Astrocyte (in vitro differentiated cells and primary cell): Measurements from ENCODE around the gene PTPRN. TPM values are rescaled to one million over a fixed set of nuclear protein-coding genes. Genes with fewer than 3 reads are reported as not detected.

Experiments used
- DNase-seq: peaks from one replicate; pipeline ENCODE4 v3.0.0-alpha.2; 2010; ENCODE audit warnings: low read depth
- FAIRE-seq: peaks from 2 replicates; lab custom pipeline; 2011; peaks lifted over from hg19 to GRCh38; lab: Jason Lieb, UNC
- H2AFZ ChIP-seq: 2 replicates; pipeline ENCODE4 v1.6.0; 2012; ENCODE audit warnings: low read depth, low read length, inconsistent platforms
- H3K27ac ChIP-seq: 2 replicates; pipeline ENCODE4 v1.5.1; 2011; ENCODE audit warnings: low read depth, low read length, inconsistent platforms
- H3K27me3 ChIP-seq: 2 replicates; pipeline ENCODE4 v1.6.0; 2011; ENCODE audit warnings: low read length, inconsistent platforms; ENCODE audit not compliant: insufficient read depth
- H3K36me3 ChIP-seq: 2 replicates; pipeline ENCODE4 v1.5.1; 2011; ENCODE audit warnings: low read length, inconsistent platforms; ENCODE audit not compliant: insufficient read depth
- H3K4me1 ChIP-seq: 2 replicates; pipeline ENCODE4 v1.5.1; 2011; ENCODE audit warnings: low read length, inconsistent platforms; ENCODE audit not compliant: insufficient read depth
- H3K4me2 ChIP-seq: 2 replicates; pipeline ENCODE4 v1.6.0; 2012; ENCODE audit warnings: low read length, inconsistent platforms
- H3K4me3 ChIP-seq: 2 replicates; pipeline ENCODE4 v1.5.1; 2011; ENCODE audit warnings: low read depth, mild to moderate bottlenecking, low read length, inconsistent platforms; ENCODE audit not compliant: insufficient read depth
- H3K79me2 ChIP-seq: 2 replicates; pipeline ENCODE4 v1.6.0; 2012; ENCODE audit warnings: mild to moderate bottlenecking, low read length, inconsistent platforms; ENCODE audit not compliant: insufficient read depth
- H3K9ac ChIP-seq: 2 replicates; pipeline ENCODE4 v1.6.0; 2012; ENCODE audit warnings: mild to moderate bottlenecking, low read length, inconsistent platforms
- H3K9me3 ChIP-seq: 2 replicates; pipeline ENCODE4 v1.5.1; 2012; ENCODE audit warnings: low read depth, mild to moderate bottlenecking, low read length, inconsistent platforms; ENCODE audit not compliant: insufficient read depth
- H4K20me1 ChIP-seq: 2 replicates; pipeline ENCODE4 v1.6.0; 2012; ENCODE audit warnings: low read length, inconsistent platforms; ENCODE audit not compliant: insufficient read depth
- H3K27ac Mint-ChIP-seq: one replicate; pipeline ENCODE4 v1.8.0; 2021; ENCODE audit warnings: mild to moderate bottlenecking, mixed read lengths; ENCODE audit not compliant: unreplicated experiment
- H3K27me3 Mint-ChIP-seq: one replicate; pipeline ENCODE4 v1.8.0; 2021; ENCODE audit warnings: low read depth, mixed read lengths; ENCODE audit not compliant: unreplicated experiment
- H3K36me3 Mint-ChIP-seq: one replicate; pipeline ENCODE4 v1.8.0; 2021; ENCODE audit warnings: low read depth, mixed read lengths; ENCODE audit not compliant: unreplicated experiment
- H3K4me1 Mint-ChIP-seq: one replicate; pipeline ENCODE4 v1.8.0; 2021; ENCODE audit warnings: low read depth, mixed read lengths; ENCODE audit not compliant: unreplicated experiment
- H3K4me3 Mint-ChIP-seq: one replicate; pipeline ENCODE4 v1.8.0; 2021; ENCODE audit warnings: mild to moderate bottlenecking, moderate library complexity, mixed read lengths; ENCODE audit not compliant: unreplicated experiment
- H3K9me3 Mint-ChIP-seq: one replicate; pipeline ENCODE4 v1.8.0; 2021; ENCODE audit warnings: mild to moderate bottlenecking, mixed read lengths; ENCODE audit not compliant: unreplicated experiment
- EZH2 ChIP-seq: IDR thresholded peaks from 2 replicates; pipeline ENCODE4 v1.6.1; 2012; ENCODE audit warnings: mild to moderate bottlenecking, low read length, inconsistent platforms; ENCODE audit not compliant: insufficient read depth
- total RNA-seq: library from RNA; stranded (reverse); gene quantifications from 2 replicates; pipeline ENCODE4 v1.2.1, GENCODE V29; 2021
- TF ChIP-seq, protein P1 (sequence below): IDR thresholded peaks from 2 replicates; pipeline ENCODE4 v1.5.1; 2011; ENCODE audit warnings: low read depth, mild to moderate bottlenecking, inconsistent platforms, low read length, moderate library complexity; ENCODE audit not compliant: insufficient read depth

The PTPRN gene
- total RNA-seq, 1 donor from 2014 or later: 76.6 TPM

DNA sequence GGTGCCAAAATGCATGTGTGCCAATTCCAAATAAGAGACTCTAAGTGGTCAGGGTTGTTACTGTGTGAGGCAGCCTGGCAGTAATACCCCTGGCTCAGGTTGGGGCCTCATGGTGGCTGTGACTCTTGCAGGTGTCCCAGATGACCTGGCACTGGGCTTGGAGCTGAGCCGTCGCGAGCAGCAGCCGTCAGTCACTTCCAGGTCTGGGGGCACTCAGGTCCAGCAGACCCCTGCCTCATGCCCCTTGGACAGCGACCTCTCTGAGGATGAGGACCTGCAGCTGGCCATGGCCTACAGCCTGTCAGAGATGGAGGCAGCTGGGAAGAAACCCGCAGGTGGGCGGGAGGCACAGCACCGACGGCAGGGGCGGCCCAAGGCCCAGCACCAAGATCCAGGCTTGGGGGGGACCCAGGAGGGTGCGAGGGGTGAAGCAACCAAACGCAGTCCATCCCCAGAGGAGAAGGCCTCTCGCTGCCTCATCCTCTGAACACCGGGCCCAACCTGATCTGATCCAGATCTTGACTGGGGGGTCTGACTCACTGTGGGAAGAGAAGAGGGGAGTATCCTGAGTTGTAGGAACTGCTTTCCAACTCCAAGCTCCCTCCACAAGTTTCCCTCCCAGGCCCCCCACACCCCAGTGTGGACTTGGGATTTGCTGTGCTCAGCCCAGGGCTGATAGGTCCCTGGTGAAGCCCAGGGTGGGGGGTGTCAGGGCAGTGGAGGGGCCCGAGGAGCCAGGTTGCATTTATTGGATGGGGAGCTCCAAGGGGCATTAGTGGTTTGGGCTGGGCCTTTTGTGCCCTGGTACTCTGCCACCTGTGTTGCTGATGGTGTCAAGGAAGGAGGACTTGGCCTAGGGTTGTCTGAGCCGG is 24.5 kb downstream of the PTPRN start:
- Mint-ChIP-seq H3K36me3 (peaks cover 17% of the 10 kb centered on the region), H3K27ac (no peak overlapping the region), H3K9me3 (no peaks in the 10 kb centered on the region), H3K4me3 (no peak overlapping the region), H3K4me1 (peaks cover 34% of the 10 kb centered on the region), H3K27me3 (no peaks in the 10 kb centered on the region)
- H3K4me1 ChIP-seq: peaks cover 27% of the 10 kb centered on the region
- H3K4me2 ChIP-seq: no peak overlapping the region
- TF ChIP-seq, protein P1, sequence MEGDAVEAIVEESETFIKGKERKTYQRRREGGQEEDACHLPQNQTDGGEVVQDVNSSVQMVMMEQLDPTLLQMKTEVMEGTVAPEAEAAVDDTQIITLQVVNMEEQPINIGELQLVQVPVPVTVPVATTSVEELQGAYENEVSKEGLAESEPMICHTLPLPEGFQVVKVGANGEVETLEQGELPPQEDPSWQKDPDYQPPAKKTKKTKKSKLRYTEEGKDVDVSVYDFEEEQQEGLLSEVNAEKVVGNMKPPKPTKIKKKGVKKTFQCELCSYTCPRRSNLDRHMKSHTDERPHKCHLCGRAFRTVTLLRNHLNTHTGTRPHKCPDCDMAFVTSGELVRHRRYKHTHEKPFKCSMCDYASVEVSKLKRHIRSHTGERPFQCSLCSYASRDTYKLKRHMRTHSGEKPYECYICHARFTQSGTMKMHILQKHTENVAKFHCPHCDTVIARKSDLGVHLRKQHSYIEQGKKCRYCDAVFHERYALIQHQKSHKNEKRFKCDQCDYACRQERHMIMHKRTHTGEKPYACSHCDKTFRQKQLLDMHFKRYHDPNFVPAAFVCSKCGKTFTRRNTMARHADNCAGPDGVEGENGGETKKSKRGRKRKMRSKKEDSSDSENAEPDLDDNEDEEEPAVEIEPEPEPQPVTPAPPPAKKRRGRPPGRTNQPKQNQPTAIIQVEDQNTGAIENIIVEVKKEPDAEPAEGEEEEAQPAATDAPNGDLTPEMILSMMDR: no peak
- no peak for TF ChIP-seq EZH2
- DNase-seq (no peak), FAIRE-seq (no peak)
- peaks cover 2% of the 10 kb centered on the region for H3K36me3 ChIP-seq
- no peak overlapping the region for H3K9ac ChIP-seq
- H3K79me2 ChIP-seq: peaks cover 11% of the 10 kb centered on the region
- H3K27me3 ChIP-seq: no peaks in the 10 kb centered on the region
- peaks cover 4% of the 10 kb centered on the region for H4K20me1 ChIP-seq
- H3K4me3 ChIP-seq: no peak overlapping the region
- no peak overlapping the region for H2AFZ ChIP-seq
- H3K9me3 ChIP-seq: no peaks in the 10 kb centered on the region
- H3K27ac ChIP-seq: no peak overlapping the region

DNA sequence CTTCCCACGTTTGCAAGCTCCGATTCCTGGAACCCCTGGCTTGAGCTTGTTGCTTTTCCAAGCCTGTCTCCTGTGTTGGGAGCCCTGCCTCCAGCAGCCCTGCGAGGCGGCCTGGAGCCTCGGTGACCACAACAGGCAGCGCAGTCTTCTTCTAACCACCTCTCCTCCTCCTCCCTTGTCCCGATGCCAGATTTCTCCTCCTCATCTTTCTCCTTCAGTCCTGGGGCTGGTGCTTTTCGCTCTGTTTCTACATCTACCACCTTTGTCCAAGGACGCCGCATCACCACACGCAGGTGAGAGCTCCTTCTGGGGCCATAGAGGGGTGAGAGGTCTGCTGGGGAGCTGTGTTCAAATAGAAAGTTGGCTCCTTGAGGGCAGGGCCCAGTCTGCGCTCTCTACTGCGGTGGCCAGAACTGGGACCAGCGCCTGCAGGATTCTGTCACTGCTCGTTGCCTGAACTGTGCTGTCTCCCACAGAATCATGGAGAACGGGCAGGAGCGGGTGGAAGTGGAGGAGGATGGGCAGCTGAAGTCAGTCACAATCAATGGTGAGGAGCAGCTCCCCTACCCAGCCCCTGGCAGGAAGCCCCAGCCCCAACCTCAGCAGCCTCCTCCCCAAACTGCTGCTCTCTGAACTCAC is 26.1 kb downstream of the PTPRN start:
- peaks cover 42% of the 10 kb centered on the region for H3K4me1 Mint-ChIP-seq
- Histone ChIP-seq H3K9ac (no peak overlapping the region), H3K27me3 (no peaks in the 10 kb centered on the region), H3K36me3 (peaks cover 2% of the 10 kb centered on the region), H3K4me2 (no peak overlapping the region), H4K20me1 (peaks cover 4% of the 10 kb centered on the region), H2AFZ (no peak overlapping the region), H3K9me3 (no peaks in the 10 kb centered on the region), H3K27ac (no peak overlapping the region), H3K4me3 (no peak overlapping the region), H3K79me2 (peaks cover 13% of the 10 kb centered on the region), H3K4me1 (peaks cover 27% of the 10 kb centered on the region)
- FAIRE-seq (no peak), DNase-seq (no peak)
- H3K27me3 Mint-ChIP-seq: no peaks in the 10 kb centered on the region
- no peak overlapping the region for H3K4me3 Mint-ChIP-seq
- no peaks in the 10 kb centered on the region for H3K9me3 Mint-ChIP-seq
- no peak overlapping the region for H3K27ac Mint-ChIP-seq
- TF ChIP-seq, protein P1: no peak
- TF ChIP-seq EZH2: no peak
- H3K36me3 Mint-ChIP-seq: peaks cover 18% of the 10 kb centered on the region
